ENCODE data around the gene HOXD9. TPM values are rescaled to one million over a fixed set of nuclear protein-coding genes. Genes with fewer than 3 reads are reported as not detected.

Gene HOXD9
- total RNA-seq, 1 donor from 2014 or later: not detected

GRCh38 chr2:176149939-176150583, 27.5 kb downstream of the HOXD9 start:
- no peaks in the 10 kb centered on the region for H3K9me3 Mint-ChIP-seq
- no peak for DNase-seq (ENCODE audit: low spot score)
- H3K27ac Mint-ChIP-seq: peak overlapping the region; percentile 9
- intact Hi-C loops (cut with micrococcal nuclease): no loop called here
- H3K36me3 Mint-ChIP-seq (ENCODE audit: low read depth): no peaks in the 10 kb centered on the region
- no peaks in the 10 kb centered on the region for H3K4me1 Mint-ChIP-seq (ENCODE audit: low read depth)
- peaks cover 80% of the 10 kb centered on the region for H3K27me3 Mint-ChIP-seq (ENCODE audit: insufficient read depth)
- H3K4me3 Mint-ChIP-seq: no peak overlapping the region

- Mint-ChIP-seq H3K36me3 (ENCODE audit: low read depth) (no peaks in the 10 kb centered on the region), H3K9me3 (no peaks in the 10 kb centered on the region), H3K4me1 (ENCODE audit: low read depth) (no peaks in the 10 kb centered on the region), H3K4me3 (no peak overlapping the region), H3K27ac (peak overlapping the region; percentile 9), H3K27me3 (ENCODE audit: insufficient read depth) (peaks cover 81% of the 10 kb centered on the region)
- no peak for DNase-seq (ENCODE audit: low spot score)
- intact Hi-C loops (cut with micrococcal nuclease): no loop called here
Measured at GRCh38 chr2:176150584-176151441, 28.3 kb downstream of the HOXD9 start.

GRCh38 chr2:176151442-176152287, 29.1 kb downstream of the HOXD9 start, which contains the start of gene HOXD4:
TSS of gene HOXD4 (plus strand) at chr2:176151550. CDS start at chr2:176151634, 84 bp downstream.
- no peak for DNase-seq (ENCODE audit: low spot score)
- H3K27ac Mint-ChIP-seq: peak within 1 kb of the TSS; percentile 9
- no peaks in the 10 kb centered on the region for H3K9me3 Mint-ChIP-seq
- H3K4me1 Mint-ChIP-seq (ENCODE audit: low read depth): no peaks in the 10 kb centered on the region
- H3K36me3 Mint-ChIP-seq (ENCODE audit: low read depth): no peaks in the 10 kb centered on the region
- intact Hi-C loops (cut with micrococcal nuclease): no loop called here
- peaks cover 82% of the 10 kb centered on the region for H3K27me3 Mint-ChIP-seq (ENCODE audit: insufficient read depth)
- H3K4me3 Mint-ChIP-seq: no peak within 1 kb of the TSS

DNA sequence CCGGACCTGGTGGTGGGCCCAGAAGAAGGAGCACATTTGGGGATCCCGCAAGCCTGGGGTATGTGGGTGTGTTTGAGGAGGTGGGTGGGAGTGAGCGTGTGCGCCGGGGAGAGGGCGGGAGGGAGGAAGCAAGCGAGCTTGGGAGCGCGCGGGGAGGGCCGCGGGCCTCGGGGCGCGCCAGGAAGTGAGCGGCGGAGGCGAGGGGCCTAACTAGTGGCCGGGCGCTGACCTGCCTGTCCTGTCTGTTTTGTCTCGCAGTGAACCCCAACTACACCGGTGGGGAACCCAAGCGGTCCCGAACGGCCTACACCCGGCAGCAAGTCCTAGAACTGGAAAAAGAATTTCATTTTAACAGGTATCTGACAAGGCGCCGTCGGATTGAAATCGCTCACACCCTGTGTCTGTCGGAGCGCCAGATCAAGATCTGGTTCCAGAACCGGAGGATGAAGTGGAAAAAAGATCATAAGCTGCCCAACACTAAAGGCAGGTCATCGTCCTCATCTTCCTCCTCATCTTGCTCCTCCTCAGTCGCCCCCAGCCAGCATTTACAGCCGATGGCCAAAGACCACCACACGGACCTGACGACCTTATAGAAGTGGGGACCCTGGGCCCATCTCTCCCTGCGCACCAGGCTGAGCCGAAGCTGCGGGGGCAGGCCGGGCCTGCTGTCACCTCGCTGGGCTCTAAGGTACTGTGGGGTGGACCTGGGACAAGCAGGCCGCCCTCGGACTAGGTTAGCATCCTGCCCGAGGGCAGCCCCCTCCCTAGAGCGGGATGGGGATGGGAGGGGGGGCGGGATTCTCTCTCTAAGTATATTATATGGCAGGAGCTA, 30.0 kb downstream of the HOXD9 start:
- intact Hi-C loops (cut with micrococcal nuclease): no loop called here
- Mint-ChIP-seq H3K4me1 (ENCODE audit: low read depth) (no peaks in the 10 kb centered on the region), H3K36me3 (ENCODE audit: low read depth) (peaks cover 2% of the 10 kb centered on the region), H3K4me3 (no peak overlapping the region), H3K9me3 (no peaks in the 10 kb centered on the region), H3K27ac (no peak overlapping the region), H3K27me3 (ENCODE audit: insufficient read depth) (peaks cover 77% of the 10 kb centered on the region)
- DNase-seq (ENCODE audit: low spot score): no peak

GRCh38 chr2:176154576-176155252, 32.2 kb downstream of the HOXD9 start:
- Mint-ChIP-seq H3K4me1 (ENCODE audit: low read depth) (no peaks in the 10 kb centered on the region), H3K27ac (no peak overlapping the region), H3K36me3 (ENCODE audit: low read depth) (peaks cover 2% of the 10 kb centered on the region), H3K4me3 (no peak overlapping the region), H3K27me3 (ENCODE audit: insufficient read depth) (peaks cover 74% of the 10 kb centered on the region), H3K9me3 (no peaks in the 10 kb centered on the region)
- DNase-seq (ENCODE audit: low spot score): no peak
- intact Hi-C loops (cut with micrococcal nuclease): no loop called here

DNA sequence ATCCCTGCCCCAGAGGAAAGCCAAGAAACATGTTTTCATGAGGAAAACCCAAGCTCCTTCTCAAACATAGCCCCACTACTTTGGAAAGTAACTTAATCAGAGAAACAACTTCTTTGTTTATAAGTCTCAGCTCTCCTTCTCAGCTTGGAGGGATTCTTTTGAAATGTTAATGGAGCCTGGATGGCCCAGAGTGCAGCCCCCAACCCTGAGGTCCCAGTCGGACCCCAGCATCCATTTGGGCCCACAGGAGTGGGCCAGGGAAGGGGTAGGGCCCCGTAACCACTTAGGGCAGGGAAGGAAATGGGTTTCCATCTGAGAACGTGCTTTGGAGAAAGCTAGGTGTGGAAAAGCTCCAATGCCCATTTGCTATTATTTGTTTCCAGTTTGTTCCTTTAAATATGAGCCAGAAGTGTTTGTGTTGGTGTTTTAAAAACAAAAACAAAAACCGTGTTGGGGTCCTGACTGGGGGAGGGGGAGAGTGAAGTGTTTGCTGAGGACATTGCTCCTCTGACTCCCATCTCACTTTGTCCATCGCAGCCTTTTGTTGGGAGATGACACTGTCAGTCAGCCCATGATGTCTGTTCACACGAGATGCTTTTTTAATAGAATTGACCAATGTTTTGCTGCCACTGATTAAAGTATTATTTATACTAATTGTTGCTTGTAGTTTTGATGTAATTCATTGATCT, 33.0 kb downstream of the HOXD9 start:
- Mint-ChIP-seq H3K4me3 (no peak overlapping the region), H3K9me3 (no peaks in the 10 kb centered on the region), H3K4me1 (ENCODE audit: low read depth) (no peaks in the 10 kb centered on the region), H3K27ac (no peak overlapping the region), H3K36me3 (ENCODE audit: low read depth) (peaks cover 2% of the 10 kb centered on the region), H3K27me3 (ENCODE audit: insufficient read depth) (peaks cover 71% of the 10 kb centered on the region)
- DNase-seq (ENCODE audit: low spot score): no peak
- intact Hi-C loops (cut with micrococcal nuclease): loop anchor here (2.0 kb wide), 1 partner anchor 23 kb away; no protein-coding TSS in a partner anchor

- DNase-seq (ENCODE audit: low spot score): no peak
- intact Hi-C loops (cut with micrococcal nuclease): loop anchor here (2.0 kb wide), 1 partner anchor 24 kb away; no protein-coding TSS in a partner anchor
- no peaks in the 10 kb centered on the region for H3K4me1 Mint-ChIP-seq (ENCODE audit: low read depth)
- H3K4me3 Mint-ChIP-seq: no peak overlapping the region
- H3K27ac Mint-ChIP-seq: peak overlapping the region; percentile 40
- H3K36me3 Mint-ChIP-seq (ENCODE audit: low read depth): peaks cover 2% of the 10 kb centered on the region
- no peaks in the 10 kb centered on the region for H3K9me3 Mint-ChIP-seq
- peaks cover 72% of the 10 kb centered on the region for H3K27me3 Mint-ChIP-seq (ENCODE audit: insufficient read depth)
Measured at GRCh38 chr2:176156301-176156806, 33.8 kb downstream of the HOXD9 start.

DNA sequence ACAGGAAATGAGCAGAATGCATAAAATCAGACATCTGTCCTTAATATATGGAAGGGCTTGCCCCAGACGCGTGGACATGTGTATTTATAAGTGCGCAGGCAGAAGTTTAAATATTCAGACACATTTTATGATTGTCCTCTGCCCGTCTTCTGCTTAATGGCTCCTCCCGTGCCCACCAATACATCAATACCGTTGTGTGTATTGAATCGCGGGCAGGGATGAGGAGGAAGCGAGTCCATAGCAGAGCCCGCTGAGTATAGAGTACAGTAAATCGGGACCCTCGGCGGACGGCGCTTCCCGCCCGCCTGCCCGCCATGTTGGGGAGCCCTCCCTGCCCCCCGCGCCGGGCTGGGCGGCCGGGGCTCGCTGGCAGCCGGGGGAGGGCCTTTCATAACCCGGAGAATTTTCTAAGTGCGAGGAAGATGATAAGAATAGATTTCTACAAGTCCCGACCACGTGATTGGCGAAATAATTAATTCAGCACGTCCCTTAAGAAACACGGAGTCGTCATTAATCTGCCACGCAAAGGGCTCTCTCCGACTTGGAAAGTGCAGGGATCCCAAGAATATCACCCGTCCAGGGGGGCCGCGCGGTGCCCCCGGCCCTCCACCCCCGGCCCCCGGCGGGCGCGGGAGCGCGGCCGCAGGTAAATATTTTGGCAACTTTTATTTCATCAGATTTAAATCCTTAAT, 34.4 kb downstream of the HOXD9 start, which contains the start of gene HOXD3:
TSS of gene HOXD3 (plus strand) at position 501 of the 692 bp plus-strand sequence. CDS start 11,808 bp downstream, outside the sequence.
- no peaks in the 10 kb centered on the region for H3K4me1 Mint-ChIP-seq (ENCODE audit: low read depth)
- peaks cover 2% of the 10 kb centered on the region for H3K36me3 Mint-ChIP-seq (ENCODE audit: low read depth)
- intact Hi-C loops (cut with micrococcal nuclease): loop anchor here (2.0 kb wide), 1 partner anchor 24 kb away; no protein-coding TSS in a partner anchor
- H3K27ac Mint-ChIP-seq: peak within 1 kb of the TSS; percentile 85
- H3K27me3 Mint-ChIP-seq (ENCODE audit: insufficient read depth): peaks cover 71% of the 10 kb centered on the region
- DNase-seq (ENCODE audit: low spot score): no peak
- H3K9me3 Mint-ChIP-seq: no peaks in the 10 kb centered on the region
- H3K4me3 Mint-ChIP-seq: no peak within 1 kb of the TSS

DNA sequence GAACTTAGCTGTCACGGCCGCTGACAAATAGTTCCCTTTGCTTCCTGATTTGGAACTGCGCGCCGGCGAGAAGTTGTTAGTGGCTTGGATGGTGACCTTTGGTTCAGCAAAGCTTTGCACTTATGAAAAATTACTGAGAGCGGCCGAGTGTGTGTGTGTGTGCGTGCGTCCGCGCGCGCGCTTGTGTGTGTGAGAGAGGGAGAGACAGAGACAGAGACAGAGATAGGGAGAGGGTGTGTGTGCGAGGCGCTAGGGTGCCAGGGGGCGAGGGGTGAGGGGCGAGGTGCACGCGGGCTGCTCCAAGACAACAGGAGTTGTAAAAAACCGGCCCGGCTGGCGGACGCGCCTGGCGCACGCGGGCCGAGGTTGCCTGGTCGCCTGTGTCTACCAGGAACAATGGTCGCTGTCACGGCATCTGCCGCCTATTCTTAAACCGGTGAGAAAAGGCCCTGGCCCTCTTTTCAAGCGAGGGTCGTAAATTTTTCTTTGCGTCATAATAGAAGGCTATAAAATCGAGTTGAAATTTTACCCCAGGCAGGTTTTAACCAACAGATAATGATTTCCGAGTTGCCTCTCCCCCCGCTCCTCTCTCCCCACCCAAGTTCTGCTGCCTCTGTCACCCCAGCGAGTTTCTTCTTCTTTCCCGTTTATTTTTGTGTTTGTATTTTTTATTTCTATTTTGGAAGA, 35.1 kb downstream of the HOXD9 start:
- H3K27ac Mint-ChIP-seq: peak overlapping the region; percentile 85
- peaks cover 72% of the 10 kb centered on the region for H3K27me3 Mint-ChIP-seq (ENCODE audit: insufficient read depth)
- no peak for DNase-seq (ENCODE audit: low spot score)
- no peaks in the 10 kb centered on the region for H3K9me3 Mint-ChIP-seq
- peaks cover 2% of the 10 kb centered on the region for H3K36me3 Mint-ChIP-seq (ENCODE audit: low read depth)
- intact Hi-C loops (cut with micrococcal nuclease): loop anchor here (2.0 kb wide), 1 partner anchor 25 kb away; no protein-coding TSS in a partner anchor
- H3K4me3 Mint-ChIP-seq: no peak overlapping the region
- no peaks in the 10 kb centered on the region for H3K4me1 Mint-ChIP-seq (ENCODE audit: low read depth)

- no peaks in the 10 kb centered on the region for H3K4me1 Mint-ChIP-seq (ENCODE audit: low read depth)
- no peak for DNase-seq (ENCODE audit: low spot score)
- H3K27me3 Mint-ChIP-seq (ENCODE audit: insufficient read depth): peaks cover 73% of the 10 kb centered on the region
- H3K9me3 Mint-ChIP-seq: no peaks in the 10 kb centered on the region
- peaks cover 2% of the 10 kb centered on the region for H3K36me3 Mint-ChIP-seq (ENCODE audit: low read depth)
- no peak overlapping the region for H3K4me3 Mint-ChIP-seq
- intact Hi-C loops (cut with micrococcal nuclease): no loop called here
- H3K27ac Mint-ChIP-seq: peak overlapping the region; percentile 85
Measured at GRCh38 chr2:176158186-176158591, 35.7 kb downstream of the HOXD9 start.
